ENCODE data around the gene SPATA3. TPM values are rescaled to one million over a fixed set of nuclear protein-coding genes. Genes with fewer than 3 reads are reported as not detected.

SPATA3 gene
- total RNA-seq, 2 donors from 2014 or later, result not detected

- TF ChIP-seq CTCF (IDR thresholded peaks at IDR 0.05), result no peak
- no peak for TF ChIP-seq POLR2A (IDR thresholded peaks at IDR 0.05)
- no peaks in the 10 kb centered on the region for H3K9me3 ChIP-seq
- ATAC-seq (no peak), DNase-seq (no peak)
- 42 to 43% methylated on average over 11 of the region's 11 CpGs for WGBS, 2 donors
- intact Hi-C loops (cut with DNase I), result no loop called here
- H3K27ac ChIP-seq, result peak overlapping the region in 2 of 4 donors; percentile 13 to 40
- peaks cover 28% of the 10 kb centered on the region for H3K4me1 ChIP-seq
- no peaks in the 10 kb centered on the region for H3K27me3 ChIP-seq
- H3K36me3 ChIP-seq (replicated peaks in 1 of 2; ENCODE audit: insufficient read depth in 1 of 2, low read depth in 2 of 2), result no peaks in the 10 kb centered on the region
- H3K4me3 ChIP-seq, result no peak overlapping the region
Measured at GRCh38 chr2:231033147-231034132, 37.5 kb downstream of the SPATA3 start.

- WGBS, 2 donors, result 4 to 8% methylated on average over 4 of the region's 4 CpGs
- no peak overlapping the region for H3K4me3 ChIP-seq
- DNase-seq, result no peak
- peaks cover 32% of the 10 kb centered on the region for H3K4me1 ChIP-seq
- TF ChIP-seq CTCF (IDR thresholded peaks at IDR 0.05) (no peak), POLR2A (IDR thresholded peaks at IDR 0.05) (no peak)
- H3K36me3 ChIP-seq (replicated peaks in 1 of 2; ENCODE audit: insufficient read depth in 1 of 2, low read depth in 2 of 2), result no peaks in the 10 kb centered on the region
- H3K27me3 ChIP-seq, result no peaks in the 10 kb centered on the region
- intact Hi-C loops (cut with DNase I), result no loop called here
- no peaks in the 10 kb centered on the region for H3K9me3 ChIP-seq
- peak overlapping the region in 3 of 4 donors; percentile 1 to 40 (median 13) for H3K27ac ChIP-seq
- ATAC-seq, result no peak
Measured at GRCh38 chr2:231034291-231034882, 38.5 kb downstream of the SPATA3 start.

- no peak for ATAC-seq
- 69 to 74% methylated on average over 4 of the region's 4 CpGs for WGBS, 2 donors
- no peak for TF ChIP-seq POLR2A (IDR thresholded peaks at IDR 0.05)
- no peak for TF ChIP-seq CTCF (IDR thresholded peaks at IDR 0.05)
Measured at GRCh38 chr2:231036131-231036530, 40.2 kb downstream of the SPATA3 start.

GRCh38 chr2:231036578-231037106, 40.7 kb downstream of the SPATA3 start:
- WGBS, 2 donors, result 61 to 66% methylated on average over 12 of the region's 12 CpGs
- no peak for TF ChIP-seq POLR2A (IDR thresholded peaks at IDR 0.05)
- no peak for TF ChIP-seq CTCF (IDR thresholded peaks at IDR 0.05)
- no peaks in the 10 kb centered on the region for H3K9me3 ChIP-seq
- H3K27ac ChIP-seq, result peak overlapping the region in 1 of 4 donors; percentile 26
- ATAC-seq (no peak), DNase-seq (no peak)
- H3K4me3 ChIP-seq, result no peak overlapping the region
- intact Hi-C loops (cut with DNase I), result no loop called here
- no peaks in the 10 kb centered on the region for H3K27me3 ChIP-seq
- no peaks in the 10 kb centered on the region for H3K36me3 ChIP-seq (replicated peaks in 1 of 2; ENCODE audit: insufficient read depth in 1 of 2, low read depth in 2 of 2)
- peaks cover 44% of the 10 kb centered on the region for H3K4me1 ChIP-seq

More at GRCh38 chr2:231036131-231036530, 40.2 kb downstream of the SPATA3 start:
- Histone ChIP-seq H3K36me3 (replicated peaks in 1 of 2; ENCODE audit: insufficient read depth in 1 of 2, low read depth in 2 of 2) (no peaks in the 10 kb centered on the region), H3K27me3 (no peaks in the 10 kb centered on the region), H3K4me1 (peaks cover 39% of the 10 kb centered on the region), H3K9me3 (no peaks in the 10 kb centered on the region), H3K4me3 (no peak overlapping the region), H3K27ac (no peak overlapping the region)
- no peak for DNase-seq
- intact Hi-C loops (cut with DNase I), result no loop called here
